GM12891 (cell line): ENCODE measurements around the gene ZNF431.

Source experiments
- POLR2A ChIP-seq: IDR thresholded peaks from 2 replicates; pipeline ENCODE4 v1.6.1; 2011; ENCODE audit warnings: low read depth, low read length, control low read depth
- TAF1 ChIP-seq: IDR thresholded peaks from 2 replicates; pipeline ENCODE4 v1.6.1; 2011; ENCODE audit warnings: low read depth, low read length, control low read depth

DNA sequence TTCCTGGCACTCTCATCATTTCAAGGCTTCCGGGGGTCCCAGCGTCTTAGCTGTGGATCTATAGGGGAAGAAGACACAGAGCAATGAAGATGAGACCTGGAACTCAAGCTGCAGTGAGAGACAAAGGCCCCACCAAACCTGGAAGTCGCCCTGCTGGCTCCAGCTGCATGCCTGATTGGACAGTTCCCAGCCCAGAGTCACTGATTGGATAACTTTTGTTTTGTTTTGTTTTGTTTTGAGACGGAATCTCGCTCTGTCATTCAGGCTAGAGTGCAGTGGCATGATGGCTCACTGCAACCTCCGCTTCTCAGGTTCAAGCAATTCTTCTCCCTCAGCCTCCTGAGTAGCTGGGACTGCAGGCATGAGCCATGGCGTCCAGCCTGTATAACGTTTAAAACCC is 6.4 kb upstream of the ZNF431 start:
- no peak for TF ChIP-seq POLR2A
- no peak for TF ChIP-seq TAF1
